HEK293 (cell line): ENCODE results near the gene DAAM1.

Source experiments
- CTCF ChIA-PET: fragments of 350-600 bp; formaldehyde crosslinking; extraction: SDS; loops from one replicate; lab custom pipeline; 2021; ENCODE audit warnings: antibody characterized with exemption; lab: Yijun Ruan, JAX
- POLR2A ChIA-PET: fragments of 300-600 bp; formaldehyde crosslinking; extraction: SDS; loops from one replicate; lab custom pipeline; 2020; ENCODE audit warnings: antibody characterized with exemption, inconsistent platforms; lab: Yijun Ruan, JAX
- H3K27ac ChIP-seq: fragments of 200-500 bp; sonication (Bioruptor generic); 2 replicates; pipeline ENCODE4 v1.5.1; 2014; ENCODE audit warnings: low read depth, low read length, control low read depth, inconsistent platforms; ENCODE audit errors: extremely low read depth
- H3K36me3 ChIP-seq, 2 experiments: fragments of 200-500 bp in 1 of 2; sonication (Bioruptor generic) in 1 of 2; 1 replicate in 1 of 2; 2 replicates in 1 of 2; pipeline ENCODE4 v1.5.1; 2014 to 2017; ENCODE audit warnings: inconsistent platforms in 2 of 2, low read length in 2 of 2; ENCODE audit not compliant: control insufficient read depth in 2 of 2, insufficient read depth in 1 of 2
- H3K4me1 ChIP-seq: fragments of 200-500 bp; sonication (Bioruptor generic); 2 replicates; pipeline ENCODE4 v1.5.1; 2014; ENCODE audit warnings: mild to moderate bottlenecking, low read length, inconsistent platforms; ENCODE audit not compliant: control insufficient read depth, insufficient read depth
- H3K4me3 ChIP-seq: 2 replicates; pipeline ENCODE4 v1.5.1; 2011; ENCODE audit warnings: low read depth, mild to moderate bottlenecking, control low read depth, low read length, moderate library complexity
- H3K9me3 ChIP-seq: fragments of 200-500 bp; sonication (Bioruptor generic); 2 replicates; pipeline ENCODE4 v1.5.1; 2014; ENCODE audit warnings: low read depth, low read length, inconsistent platforms; ENCODE audit not compliant: control insufficient read depth, insufficient read depth
- ATF2 ChIP-seq: fragments of 450-650 bp; formaldehyde crosslinking; IDR thresholded peaks from 2 replicates; pipeline ENCODE4 v1.5.1; 2016; ENCODE audit warnings: missing biosample characterization, missing genetic modification characterization, low read depth
- ELK4 ChIP-seq: IDR thresholded peaks from 2 replicates; pipeline ENCODE4 v1.6.1; 2011; ENCODE audit warnings: mild to moderate bottlenecking, low read depth, low read length, borderline replicate concordance
- KLF7 ChIP-seq: fragments of 450-650 bp; formaldehyde crosslinking; IDR thresholded peaks from 2 replicates; pipeline ENCODE4 v1.5.1; 2016; ENCODE audit warnings: missing biosample characterization, missing genetic modification characterization, borderline replicate concordance
- MYNN ChIP-seq: fragments of 450-650 bp; formaldehyde crosslinking; IDR thresholded peaks from 2 replicates; pipeline ENCODE4 v1.5.1; 2016; ENCODE audit warnings: missing biosample characterization, missing genetic modification characterization, borderline replicate concordance
- OVOL3 ChIP-seq: fragments of 450-650 bp; formaldehyde crosslinking; IDR thresholded peaks from 2 replicates; pipeline ENCODE4 v1.5.1; 2016; ENCODE audit warnings: missing biosample characterization, missing genetic modification characterization
- YY1 ChIP-seq: fragments of 450-650 bp; formaldehyde crosslinking; IDR thresholded peaks from 2 replicates; pipeline ENCODE4 v1.5.1; 2018; ENCODE audit warnings: missing biosample characterization, missing genetic modification characterization
- ZNF174 ChIP-seq: fragments of 450-650 bp; formaldehyde crosslinking; IDR thresholded peaks from 2 replicates; pipeline ENCODE4 v1.5.0; 2017; ENCODE audit warnings: missing biosample characterization, mild to moderate bottlenecking, missing genetic modification characterization
- ZNF223 ChIP-seq: fragments of 450-650 bp; formaldehyde crosslinking; IDR thresholded peaks from 2 replicates; pipeline ENCODE4 v1.5.1; 2016; ENCODE audit warnings: missing biosample characterization, missing genetic modification characterization
- ZNF280D ChIP-seq: fragments of 450-650 bp; formaldehyde crosslinking; IDR thresholded peaks from 2 replicates; pipeline ENCODE4 v1.5.1; 2016; ENCODE audit warnings: missing biosample characterization, missing genetic modification characterization
- ZNF560 ChIP-seq: fragments of 450-650 bp; formaldehyde crosslinking; IDR thresholded peaks from 2 replicates; pipeline ENCODE4 v1.5.1; 2017; ENCODE audit warnings: missing biosample characterization, missing genetic modification characterization, borderline replicate concordance
- ZNF610 ChIP-seq: fragments of 450-650 bp; formaldehyde crosslinking; IDR thresholded peaks from 2 replicates; pipeline ENCODE4 v1.5.1; 2016; ENCODE audit warnings: missing biosample characterization, missing genetic modification characterization, borderline replicate concordance
- ZNF670 ChIP-seq: fragments of 450-650 bp; formaldehyde crosslinking; IDR thresholded peaks from 2 replicates; pipeline ENCODE4 v1.5.1; 2016; ENCODE audit warnings: missing biosample characterization, missing genetic modification characterization, low read depth
- ZNF792 ChIP-seq: fragments of 450-650 bp; formaldehyde crosslinking; IDR thresholded peaks from 2 replicates; pipeline ENCODE4 v1.5.1; 2016; ENCODE audit warnings: missing biosample characterization, missing genetic modification characterization
- ZSCAN4 ChIP-seq: fragments of 450-650 bp; formaldehyde crosslinking; IDR thresholded peaks from 2 replicates; pipeline ENCODE4 v1.5.1; 2017; ENCODE audit warnings: missing biosample characterization, missing genetic modification characterization
- TF ChIP-seq, protein P1 (sequence below): fragments of 450-650 bp; formaldehyde crosslinking; IDR thresholded peaks from 2 replicates; pipeline ENCODE4 v1.5.1; 2016; ENCODE audit warnings: missing biosample characterization, missing genetic modification characterization
- TF ChIP-seq, protein P2 (sequence below): fragments of 450-650 bp; formaldehyde crosslinking; IDR thresholded peaks from 2 replicates; pipeline ENCODE4 v1.5.1; 2016; ENCODE audit warnings: missing biosample characterization, missing genetic modification characterization

The DAAM1 gene

GRCh38 chr14:59398841-59399240 is 210.4 kb downstream of the DAAM1 start (continued):
- TF ChIP-seq ZNF174 (tag by site-specific recombination) = no peak

DNA sequence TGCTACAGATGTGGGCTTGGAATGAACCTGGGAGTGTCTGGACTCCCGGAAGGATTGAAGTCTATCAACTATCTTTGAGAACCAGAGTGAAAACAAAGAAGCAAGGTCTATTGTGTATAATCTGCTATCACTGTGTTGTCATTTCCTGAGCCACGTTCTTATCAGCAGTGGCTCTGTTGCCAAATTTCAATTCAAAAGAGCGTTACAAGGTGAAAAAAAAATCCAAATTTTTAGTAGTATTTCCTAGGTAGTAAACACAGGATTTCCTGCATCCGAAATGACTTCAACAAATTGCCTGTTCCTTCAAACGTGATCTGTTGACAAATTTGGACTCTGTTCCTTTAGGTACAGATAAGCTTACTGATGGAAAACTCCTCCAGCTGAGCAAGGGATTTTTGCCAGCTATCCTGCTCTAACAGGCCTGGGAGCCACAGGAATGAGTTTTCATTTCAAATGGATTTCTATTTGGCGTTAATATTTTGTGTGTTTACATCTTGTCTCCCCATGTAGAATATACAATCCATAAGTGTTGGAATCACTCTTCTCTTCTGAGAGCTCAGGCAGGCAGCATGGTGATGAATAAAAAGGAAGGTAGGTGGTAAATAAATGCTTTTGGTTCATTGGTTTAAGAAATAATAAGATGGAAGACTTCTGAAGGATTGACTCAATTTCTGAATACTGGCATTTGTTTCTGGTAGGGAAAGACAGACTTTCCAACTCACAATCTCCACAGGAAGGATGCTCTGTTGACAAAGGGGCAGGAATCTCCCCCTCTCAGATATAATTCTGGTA is 218.2 kb downstream of the DAAM1 start:
- ChIA-PET CTCF (interaction anchor here (0.7 kb wide), 1 partner anchor 37 kb away, joined by 4 read pairs; no protein-coding TSS in a partner anchor), POLR2A (no interaction called here)
- H3K27ac ChIP-seq = no peak overlapping the region
- no peaks in the 10 kb centered on the region for H3K36me3 ChIP-seq
- no peak overlapping the region for H3K4me3 ChIP-seq
- H3K4me1 ChIP-seq = no peaks in the 10 kb centered on the region
- no peaks in the 10 kb centered on the region for H3K9me3 ChIP-seq
- TF ChIP-seq ZNF610 (tag by site-specific recombination) (no peak), ZNF223 (tag by site-specific recombination) (no peak), MYNN (tag by site-specific recombination) (no peak), KLF7 (no peak), ZNF280D (tag by site-specific recombination) (no peak), YY1 (tag by site-specific recombination) (no peak), ZSCAN4 (no peak), ZNF792 (tag by site-specific recombination) (no peak), ZNF560 (no peak), ZNF670 (no peak), OVOL3 (tag by site-specific recombination) (no peak), ELK4 (no peak), ATF2 (tag by site-specific recombination) (no peak)
- TF ChIP-seq, protein P1, sequence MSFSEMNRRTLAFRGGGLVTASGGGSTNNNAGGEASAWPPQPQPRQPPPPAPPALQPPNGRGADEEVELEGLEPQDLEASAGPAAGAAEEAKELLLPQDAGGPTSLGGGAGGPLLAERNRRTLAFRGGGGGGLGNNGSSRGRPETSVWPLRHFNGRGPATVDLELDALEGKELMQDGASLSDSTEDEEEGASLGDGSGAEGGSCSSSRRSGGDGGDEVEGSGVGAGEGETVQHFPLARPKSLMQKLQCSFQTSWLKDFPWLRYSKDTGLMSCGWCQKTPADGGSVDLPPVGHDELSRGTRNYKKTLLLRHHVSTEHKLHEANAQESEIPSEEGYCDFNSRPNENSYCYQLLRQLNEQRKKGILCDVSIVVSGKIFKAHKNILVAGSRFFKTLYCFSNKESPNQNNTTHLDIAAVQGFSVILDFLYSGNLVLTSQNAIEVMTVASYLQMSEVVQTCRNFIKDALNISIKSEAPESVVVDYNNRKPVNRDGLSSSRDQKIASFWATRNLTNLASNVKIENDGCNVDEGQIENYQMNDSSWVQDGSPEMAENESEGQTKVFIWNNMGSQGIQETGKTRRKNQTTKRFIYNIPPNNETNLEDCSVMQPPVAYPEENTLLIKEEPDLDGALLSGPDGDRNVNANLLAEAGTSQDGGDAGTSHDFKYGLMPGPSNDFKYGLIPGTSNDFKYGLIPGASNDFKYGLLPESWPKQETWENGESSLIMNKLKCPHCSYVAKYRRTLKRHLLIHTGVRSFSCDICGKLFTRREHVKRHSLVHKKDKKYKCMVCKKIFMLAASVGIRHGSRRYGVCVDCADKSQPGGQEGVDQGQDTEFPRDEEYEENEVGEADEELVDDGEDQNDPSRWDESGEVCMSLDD (tag by site-specific recombination) = no peak
- TF ChIP-seq, protein P2, sequence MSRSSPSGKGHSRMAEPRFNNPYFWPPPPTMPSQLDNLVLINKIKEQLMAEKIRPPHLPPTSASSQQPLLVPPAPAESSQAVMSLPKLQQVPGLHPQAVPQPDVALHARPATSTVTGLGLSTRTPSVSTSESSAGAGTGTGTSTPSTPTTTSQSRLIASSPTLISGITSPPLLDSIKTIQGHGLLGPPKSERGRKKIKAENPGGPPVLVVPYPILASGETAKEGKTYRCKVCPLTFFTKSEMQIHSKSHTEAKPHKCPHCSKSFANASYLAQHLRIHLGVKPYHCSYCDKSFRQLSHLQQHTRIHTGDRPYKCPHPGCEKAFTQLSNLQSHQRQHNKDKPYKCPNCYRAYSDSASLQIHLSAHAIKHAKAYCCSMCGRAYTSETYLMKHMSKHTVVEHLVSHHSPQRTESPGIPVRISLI (tag by site-specific recombination) = no peak
